GM23338 (cell line): ENCODE measurements around the gene BMP10. TPM values are rescaled to one million over a fixed set of nuclear protein-coding genes. Genes with fewer than 3 reads are reported as not detected.

ENCODE experiments used
- ATAC-seq: fragments of 200-7000 bp; cut with Tn5 transposase; 3 replicates; pipeline ENCODE4 v1.9.1; 2020
- DNase-seq: peaks from one replicate; pipeline ENCODE4 v3.0.0-alpha.2; 2015; ENCODE audit warnings: low spot score
- H2AFZ ChIP-seq: fragments of 200-600 bp; sonication (generic); 2 replicates; pipeline ENCODE4 v1.8.0; 2016; ENCODE audit warnings: antibody characterized with exemption, mild to moderate bottlenecking, moderate library complexity
- H3F3A ChIP-seq: fragments of 200-600 bp; sonication (generic); replicated peaks from 2 replicates; pipeline ENCODE4 v1.8.0; 2017; ENCODE audit warnings: antibody characterized with exemption, mixed run types, low read depth
- H3K27ac ChIP-seq: fragments of 200-600 bp; sonication (generic); 2 replicates; pipeline ENCODE4 v1.6.1; 2016; ENCODE audit warnings: low read depth
- H3K27me3 ChIP-seq: fragments of 200-600 bp; sonication (generic); 2 replicates; pipeline ENCODE4 v1.8.0; 2016; ENCODE audit warnings: mild to moderate bottlenecking, mixed run types, moderate library complexity; ENCODE audit not compliant: insufficient read depth
- H3K36me3 ChIP-seq: fragments of 200-600 bp; sonication (generic); 2 replicates; pipeline ENCODE4 v1.8.0; 2016; ENCODE audit warnings: mild to moderate bottlenecking; ENCODE audit not compliant: insufficient read depth
- H3K4me1 ChIP-seq: fragments of 200-600 bp; sonication (generic); 2 replicates; pipeline ENCODE4 v1.8.0; 2016; ENCODE audit warnings: mild to moderate bottlenecking, moderate library complexity; ENCODE audit not compliant: insufficient read depth
- H3K4me2 ChIP-seq: fragments of 200-600 bp; sonication (generic); 2 replicates; pipeline ENCODE4 v1.7.1; 2017; ENCODE audit warnings: mixed run types
- H3K4me3 ChIP-seq: fragments of 200-600 bp; sonication (generic); 2 replicates; pipeline ENCODE4 v1.6.1; 2016; ENCODE audit warnings: mixed run types
- H3K79me2 ChIP-seq: fragments of 200-600 bp; sonication (generic); replicated peaks from 2 replicates; pipeline ENCODE4 v1.8.0; 2017; ENCODE audit warnings: mild to moderate bottlenecking; ENCODE audit not compliant: insufficient read depth
- H3K9me2 ChIP-seq: fragments of 200-600 bp; sonication (generic); 2 replicates; pipeline ENCODE4 v1.8.0; 2017; ENCODE audit not compliant: insufficient read depth
- H4K20me1 ChIP-seq: fragments of 200-600 bp; sonication (generic); replicated peaks from 2 replicates; pipeline ENCODE4 v1.8.0; 2017; ENCODE audit warnings: mild to moderate bottlenecking; ENCODE audit not compliant: insufficient read depth
- H3K27ac Mint-ChIP-seq: 2 replicates; pipeline ENCODE4 v1.8.0; 2020; ENCODE audit warnings: inconsistent platforms, mild to moderate bottlenecking, moderate library complexity, mixed read lengths
- H3K27me3 Mint-ChIP-seq: 3 replicates; pipeline ENCODE4 v1.8.0; 2022; ENCODE audit warnings: low read depth, mild to moderate bottlenecking, moderate library complexity, mixed read lengths, inconsistent platforms; ENCODE audit not compliant: insufficient read depth, poor library complexity
- H3K36me3 Mint-ChIP-seq: 3 replicates; pipeline ENCODE4 v1.8.0; 2021; ENCODE audit warnings: low read depth, mild to moderate bottlenecking, inconsistent platforms, moderate library complexity, mixed read lengths
- H3K4me1 Mint-ChIP-seq: 3 replicates; pipeline ENCODE4 v1.8.0; 2020; ENCODE audit warnings: mild to moderate bottlenecking, inconsistent platforms, mixed read lengths
- H3K4me3 Mint-ChIP-seq: 3 replicates; pipeline ENCODE4 v1.8.0; 2021; ENCODE audit warnings: moderate library complexity, mild to moderate bottlenecking, inconsistent platforms, mixed read lengths
- H3K9me3 Mint-ChIP-seq: 3 replicates; pipeline ENCODE4 v1.8.0; 2020; ENCODE audit warnings: moderate library complexity, mild to moderate bottlenecking, inconsistent platforms, mixed read lengths
- CREB1 ChIP-seq: fragments of 250-450 bp; sonication (Bioruptor Pico); IDR thresholded peaks from 2 replicates; pipeline ENCODE4 v1.5.0; 2020; ENCODE audit warnings: low read depth, mild to moderate bottlenecking, moderate library complexity
- CTCF ChIP-seq, 2 experiments: fragments of 200-600 bp in 1 of 2; sonication (generic) in 1 of 2; conservative IDR thresholded peaks; 2 replicates each; pipeline versions ENCODE4 v1.5.1 to v1.6.1; 2016 to 2017; ENCODE audit warnings: antibody characterized with exemption in 2 of 2, low read depth in 2 of 2, mild to moderate bottlenecking in 2 of 2, moderate library complexity in 1 of 2
- ETS1 ChIP-seq: IDR thresholded peaks from 2 replicates; pipeline ENCODE4 v1.6.1; 2016; ENCODE audit warnings: antibody characterized with exemption
- EZH2 ChIP-seq: fragments of 200-600 bp; sonication (generic); IDR thresholded peaks from one replicate; pipeline ENCODE4 v1.8.0; 2017; ENCODE audit warnings: antibody characterized with exemption, mild to moderate bottlenecking, low read depth; ENCODE audit not compliant: unreplicated experiment
- JUNB ChIP-seq: IDR thresholded peaks from one replicate; pipeline ENCODE4 v1.6.1; 2016; ENCODE audit warnings: antibody characterized with exemption; ENCODE audit not compliant: unreplicated experiment
- NANOG ChIP-seq: IDR thresholded peaks from 2 replicates; pipeline ENCODE4 v1.6.1; 2016; ENCODE audit warnings: antibody characterized with exemption, borderline replicate concordance
- POLR2AphosphoS5 ChIP-seq: IDR thresholded peaks from 2 replicates; pipeline ENCODE4 v1.6.1; 2016; ENCODE audit warnings: antibody characterized with exemption, low read depth
- REST ChIP-seq: IDR thresholded peaks from one replicate; pipeline ENCODE4 v1.6.1; 2018; ENCODE audit warnings: antibody characterized with exemption; ENCODE audit not compliant: unreplicated experiment
- STAT1 ChIP-seq: IDR thresholded peaks from one replicate; pipeline ENCODE4 v1.6.1; 2016; ENCODE audit warnings: antibody characterized with exemption; ENCODE audit not compliant: unreplicated experiment
- ZNF114 ChIP-seq: fragments of 250-450 bp; sonication (Bioruptor Pico); IDR thresholded peaks from 2 replicates; pipeline ENCODE4 v1.5.0; 2020; ENCODE audit warnings: mild to moderate bottlenecking, moderate library complexity
- ZNF331 ChIP-seq: fragments of 250-450 bp; sonication (Bioruptor Pico); IDR thresholded peaks from 2 replicates; pipeline ENCODE4 v1.5.0; 2020; ENCODE audit warnings: low read depth, mild to moderate bottlenecking, moderate library complexity
- polyA plus RNA-seq: library from polyadenylated mRNA; unstranded; fragments of >200 nt; fragmentation: Nextera tagmentation; extraction: Ambion mirVana; gene quantifications from 2 replicates; pipeline ENCODE4 v1.2.1, GENCODE V29; 2016
- total RNA-seq: library from RNA; depleted of rRNA; stranded (reverse); fragments of >200 nt; shearing (Covaris generic); gene quantifications from 2 replicates; pipeline ENCODE4 v1.2.3, GENCODE V29; 2014

The BMP10 gene
- total and polyA plus RNA-seq, 2 experiments from 2014 or later: not detected

GRCh38 chr2:68825866-68826265 lies 45.3 kb downstream of the BMP10 start:
- Histone ChIP-seq H3K4me2 (no peak overlapping the region), H4K20me1 (no peaks in the 10 kb centered on the region), H2AFZ (no peak overlapping the region), H3K4me1 (0 out of 2 replicates have a peak, but pooled peaks cover 8% of the 10 kb centered on the region), H3F3A (no peaks in the 10 kb centered on the region), H3K4me3 (no peak overlapping the region), H3K36me3 (no peaks in the 10 kb centered on the region), H3K27ac (no peak overlapping the region), H3K9me2 (no peaks in the 10 kb centered on the region), H3K27me3 (no peaks in the 10 kb centered on the region), H3K79me2 (no peaks in the 10 kb centered on the region)
- Mint-ChIP-seq H3K4me1 (peaks cover 8% of the 10 kb centered on the region), H3K36me3 (no peaks in the 10 kb centered on the region; the same call in 2 of the 3 replicates), H3K27ac (no peak overlapping the region), H3K27me3 (peaks cover 8% of the 10 kb centered on the region), H3K4me3 (no peak overlapping the region), H3K9me3 (no peaks in the 10 kb centered on the region)
- TF ChIP-seq JUNB (no peak), NANOG (no peak), STAT1 (no peak), REST (no peak), ZNF114 (CRISPR knock-in tag) (no peak), ZNF331 (no peak), EZH2 (no peak), CREB1 (CRISPR knock-in tag) (no peak), ETS1 (no peak), POLR2AphosphoS5 (no peak), CTCF (conservative IDR thresholded peaks at IDR 0.05; ENCODE audit: low read depth in 2 of 2) (no peak)
- DNase-seq (no peak), ATAC-seq (no peak)
